ENCODE measurements around the gene DGCR2.

DNA sequence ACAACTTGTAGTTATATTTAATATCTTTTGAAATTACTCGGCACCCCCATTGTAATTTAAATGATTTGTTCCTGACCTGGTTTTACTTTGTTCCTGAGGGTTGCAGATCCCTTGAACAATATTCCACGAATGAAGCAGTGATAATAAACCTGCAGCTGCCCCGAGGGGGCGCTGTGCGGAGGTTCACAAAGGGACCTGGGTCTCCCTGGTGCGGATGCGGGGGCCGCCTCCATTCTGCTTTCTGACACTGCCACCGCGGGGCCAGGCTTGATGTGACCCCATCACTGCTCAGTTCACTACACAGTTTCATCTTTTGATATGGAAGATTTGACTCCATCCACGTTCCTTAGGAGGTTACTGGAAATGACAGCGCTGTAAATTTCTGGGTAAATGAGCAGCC, 123.2 kb downstream of the DGCR2 start:
- TF ChIP-seq, protein P1, sequence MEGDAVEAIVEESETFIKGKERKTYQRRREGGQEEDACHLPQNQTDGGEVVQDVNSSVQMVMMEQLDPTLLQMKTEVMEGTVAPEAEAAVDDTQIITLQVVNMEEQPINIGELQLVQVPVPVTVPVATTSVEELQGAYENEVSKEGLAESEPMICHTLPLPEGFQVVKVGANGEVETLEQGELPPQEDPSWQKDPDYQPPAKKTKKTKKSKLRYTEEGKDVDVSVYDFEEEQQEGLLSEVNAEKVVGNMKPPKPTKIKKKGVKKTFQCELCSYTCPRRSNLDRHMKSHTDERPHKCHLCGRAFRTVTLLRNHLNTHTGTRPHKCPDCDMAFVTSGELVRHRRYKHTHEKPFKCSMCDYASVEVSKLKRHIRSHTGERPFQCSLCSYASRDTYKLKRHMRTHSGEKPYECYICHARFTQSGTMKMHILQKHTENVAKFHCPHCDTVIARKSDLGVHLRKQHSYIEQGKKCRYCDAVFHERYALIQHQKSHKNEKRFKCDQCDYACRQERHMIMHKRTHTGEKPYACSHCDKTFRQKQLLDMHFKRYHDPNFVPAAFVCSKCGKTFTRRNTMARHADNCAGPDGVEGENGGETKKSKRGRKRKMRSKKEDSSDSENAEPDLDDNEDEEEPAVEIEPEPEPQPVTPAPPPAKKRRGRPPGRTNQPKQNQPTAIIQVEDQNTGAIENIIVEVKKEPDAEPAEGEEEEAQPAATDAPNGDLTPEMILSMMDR (optimal IDR thresholded peaks at IDR 0.05 in 1 of 3, IDR thresholded peaks at IDR 0.05 in 1 of 3, conservative IDR thresholded peaks at IDR 0.05 in 1 of 3; ENCODE audit: extremely low read depth in 1 of 3, insufficient read depth in 2 of 3, low read length in 3 of 3): peak; percentile 28 to 34 (median 29)
- TF ChIP-seq EZH2 (IDR thresholded peaks at IDR 0.05; ENCODE audit: low read length): no peak
